A549 treated with GW870086 at 1 μM for 4 hours (cell line): ENCODE results near the gene B3GNT9. TPM values are rescaled to one million over a fixed set of nuclear protein-coding genes. Genes with fewer than 3 reads are reported as not detected.

Experiments
- total RNA-seq: library from RNA; stranded (reverse); fragments of 200-300 nt; extraction: Qiagen RNA extraction; gene quantifications from 5 replicates; pipeline ENCODE4 v1.2.3, GENCODE V29; 2022; ENCODE audit warnings: low read depth

B3GNT9 gene, protein sequence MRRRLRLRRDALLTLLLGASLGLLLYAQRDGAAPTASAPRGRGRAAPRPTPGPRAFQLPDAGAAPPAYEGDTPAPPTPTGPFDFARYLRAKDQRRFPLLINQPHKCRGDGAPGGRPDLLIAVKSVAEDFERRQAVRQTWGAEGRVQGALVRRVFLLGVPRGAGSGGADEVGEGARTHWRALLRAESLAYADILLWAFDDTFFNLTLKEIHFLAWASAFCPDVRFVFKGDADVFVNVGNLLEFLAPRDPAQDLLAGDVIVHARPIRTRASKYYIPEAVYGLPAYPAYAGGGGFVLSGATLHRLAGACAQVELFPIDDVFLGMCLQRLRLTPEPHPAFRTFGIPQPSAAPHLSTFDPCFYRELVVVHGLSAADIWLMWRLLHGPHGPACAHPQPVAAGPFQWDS
- total RNA-seq = 7.7 to 9.5 TPM (median 9.0 TPM) in 5 replicates

DNA sequence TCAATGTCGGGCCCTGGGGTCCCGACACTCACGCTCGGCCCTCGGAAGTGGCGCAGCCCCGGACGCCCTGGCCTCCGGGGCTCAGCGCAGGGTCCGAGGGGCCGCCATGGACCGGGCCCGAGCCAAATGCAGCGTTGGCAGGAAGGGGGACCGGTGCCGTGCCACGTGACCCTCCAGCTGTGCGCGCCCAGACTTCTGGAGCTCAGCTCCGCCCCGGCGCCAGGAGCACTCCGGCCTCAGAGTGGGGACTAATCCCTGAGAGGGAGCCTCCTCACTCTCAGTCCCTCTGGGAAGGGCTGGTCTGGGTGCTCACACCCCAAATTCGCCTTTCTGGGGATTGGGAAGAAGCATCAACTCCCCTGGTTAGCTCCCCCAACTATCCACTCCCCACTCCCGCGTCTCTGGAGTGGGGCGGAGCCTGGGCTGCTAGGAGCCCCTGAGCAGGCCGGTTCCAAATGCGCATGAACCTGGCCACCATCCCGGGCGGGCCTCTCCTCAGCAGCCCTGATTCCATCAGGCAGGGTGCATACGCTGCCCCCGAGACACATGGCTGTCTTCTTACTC lies at the start of gene B3GNT9:
B3GNT9 (minus strand) TSS at position 166 of the 564 bp plus-strand sequence. CDS start 513 bp downstream, outside the sequence.

DNA sequence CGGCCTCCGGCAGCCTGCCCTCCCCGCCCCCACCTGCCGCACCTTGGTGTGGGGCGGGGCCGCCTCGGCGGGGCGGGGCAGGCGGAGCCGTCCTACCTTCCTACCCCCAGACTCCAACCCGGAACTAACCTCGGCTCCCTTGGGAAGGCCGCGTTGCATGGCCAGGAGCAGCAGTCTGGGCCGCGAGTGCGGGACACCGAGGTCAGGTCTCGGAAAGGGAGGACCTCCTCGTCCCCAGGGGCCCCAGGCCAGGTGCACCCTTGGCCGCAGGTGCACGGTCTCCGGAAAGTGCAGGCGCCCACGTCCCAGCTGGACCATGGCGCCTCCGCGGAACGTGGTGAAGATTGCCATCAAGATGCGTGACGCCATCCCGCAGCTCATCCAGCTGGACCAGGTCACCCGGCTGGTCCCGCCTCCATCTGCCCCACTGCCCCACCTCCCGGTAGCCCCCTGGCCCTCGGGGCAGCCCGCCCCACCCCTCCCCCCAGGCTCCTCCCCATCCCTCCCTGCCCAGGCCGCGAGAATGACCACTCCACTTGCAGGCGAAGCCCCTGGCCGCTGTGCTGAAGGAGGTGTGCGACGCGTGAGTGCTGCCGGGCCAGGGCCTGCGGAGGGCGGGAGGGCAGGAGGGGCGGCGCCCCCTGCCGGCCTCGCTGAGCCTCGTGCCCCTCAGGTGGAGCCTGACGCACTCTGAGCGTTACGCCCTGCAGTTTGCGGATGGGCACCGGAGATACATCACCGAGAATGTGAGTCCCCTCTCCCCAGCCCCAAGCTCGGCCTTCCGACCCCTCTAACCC lies 48.4 kb upstream of the B3GNT9 start, which contains the start of gene ELMO3:
ELMO3 (plus strand) TSS at position 121 of the 797 bp plus-strand sequence; CDS start at position 317, 196 bp downstream.

DNA sequence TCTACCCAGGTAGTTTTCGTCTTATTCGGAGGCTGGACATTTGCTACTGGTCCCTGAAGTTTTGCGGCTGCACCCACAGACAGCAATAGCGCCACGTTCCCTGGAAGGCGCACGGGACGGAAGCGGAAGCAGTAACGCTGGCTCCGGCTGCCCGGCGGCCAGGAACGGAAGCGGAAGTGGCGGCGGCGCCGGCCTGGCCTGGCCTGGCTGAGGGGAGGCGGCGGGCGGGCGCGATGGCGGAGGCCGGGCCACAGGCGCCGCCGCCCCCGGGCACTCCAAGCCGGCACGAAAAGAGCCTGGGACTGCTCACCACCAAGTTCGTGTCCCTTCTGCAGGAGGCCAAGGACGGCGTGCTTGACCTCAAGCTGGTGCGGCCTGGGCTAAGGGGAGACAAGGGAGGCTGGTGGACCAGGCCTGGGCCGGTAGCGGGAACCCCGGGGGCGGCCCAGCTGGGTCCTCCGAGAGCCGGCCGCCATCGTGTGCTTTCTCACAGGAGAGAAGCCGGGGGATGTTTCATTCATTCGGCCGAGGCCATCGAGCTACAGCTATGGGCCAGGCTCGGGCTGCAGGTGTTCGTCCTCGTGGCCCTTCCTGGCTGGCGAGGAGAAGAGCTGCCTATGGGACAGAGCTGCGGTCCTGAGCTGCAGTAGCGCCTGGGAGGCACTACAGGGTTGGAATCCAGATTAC lies 41.3 kb upstream of the B3GNT9 start, which contains the start of gene E2F4:
E2F4 (plus strand) TSS at position 161 of the 687 bp plus-strand sequence; CDS start at position 234, 73 bp downstream.

DNA sequence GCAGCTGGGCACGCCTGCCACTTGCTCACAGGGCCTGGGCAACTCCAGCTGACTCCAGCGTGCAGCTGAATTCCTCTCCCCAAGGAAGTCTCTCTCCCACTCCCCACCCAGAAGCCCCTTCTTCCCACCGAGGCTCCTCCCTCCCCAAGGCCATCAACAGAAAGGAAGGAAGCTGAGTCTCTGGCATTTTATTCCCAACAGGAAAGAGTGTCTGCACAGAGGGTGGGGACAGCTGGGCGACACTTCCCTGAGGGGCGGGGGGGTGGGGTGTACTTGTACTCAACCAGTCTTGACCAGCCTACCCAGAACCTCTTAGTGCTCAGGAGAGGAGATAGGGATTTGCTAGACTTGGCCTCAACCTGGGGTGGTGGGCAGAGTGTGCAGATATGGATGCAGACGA lies 39.2 kb upstream of the B3GNT9 start, which contains the start of gene EXOC3L1:
EXOC3L1 (minus strand) TSS at position 96 of the 400 bp plus-strand sequence. CDS start 460 bp downstream, outside the sequence.

DNA sequence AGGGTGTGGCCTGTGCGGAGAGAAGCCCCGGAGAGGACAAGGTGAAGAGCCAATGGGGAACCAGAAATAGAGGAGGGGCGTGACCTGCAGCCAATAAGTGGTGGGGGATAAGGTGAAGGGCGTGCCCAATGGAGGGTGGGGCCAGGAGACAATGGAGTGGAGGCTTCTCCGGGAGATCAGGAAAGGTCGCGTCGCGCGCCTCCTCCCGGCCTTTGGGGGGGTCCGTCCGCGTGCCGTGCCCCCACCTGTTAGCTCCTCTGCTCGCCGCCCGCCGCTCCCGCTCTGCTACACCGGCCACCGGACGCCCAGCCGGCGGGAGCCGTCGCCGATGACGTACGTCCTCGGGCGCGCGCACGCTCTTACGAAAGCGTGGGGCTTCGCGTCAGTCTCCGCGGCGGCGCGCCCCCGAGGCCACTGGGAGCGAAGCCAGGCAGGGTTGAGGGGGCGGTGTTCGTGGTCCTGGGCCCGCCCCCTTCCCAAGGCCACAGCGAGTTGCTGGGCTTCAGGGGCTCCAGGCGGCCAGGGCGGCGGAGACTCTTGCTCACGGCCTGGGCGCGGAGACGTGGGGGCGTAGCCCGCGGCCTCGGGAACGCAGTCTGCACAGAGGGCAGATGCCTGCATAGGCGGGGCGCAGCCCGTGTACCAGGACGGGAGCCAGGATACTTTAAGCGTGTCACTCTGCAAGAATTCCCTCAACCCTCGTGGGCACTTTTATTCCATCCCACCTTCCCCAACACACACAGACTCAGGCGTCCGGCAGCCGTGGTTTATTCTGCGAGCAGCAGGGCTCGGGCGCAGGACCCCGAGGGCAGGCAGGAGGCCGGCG lies 33.0 kb upstream of the B3GNT9 start, which contains the start of gene MATCAP1:
MATCAP1 (minus strand) TSS at position 337 of the 826 bp plus-strand sequence. CDS start 3,353 bp downstream, outside the sequence.

DNA sequence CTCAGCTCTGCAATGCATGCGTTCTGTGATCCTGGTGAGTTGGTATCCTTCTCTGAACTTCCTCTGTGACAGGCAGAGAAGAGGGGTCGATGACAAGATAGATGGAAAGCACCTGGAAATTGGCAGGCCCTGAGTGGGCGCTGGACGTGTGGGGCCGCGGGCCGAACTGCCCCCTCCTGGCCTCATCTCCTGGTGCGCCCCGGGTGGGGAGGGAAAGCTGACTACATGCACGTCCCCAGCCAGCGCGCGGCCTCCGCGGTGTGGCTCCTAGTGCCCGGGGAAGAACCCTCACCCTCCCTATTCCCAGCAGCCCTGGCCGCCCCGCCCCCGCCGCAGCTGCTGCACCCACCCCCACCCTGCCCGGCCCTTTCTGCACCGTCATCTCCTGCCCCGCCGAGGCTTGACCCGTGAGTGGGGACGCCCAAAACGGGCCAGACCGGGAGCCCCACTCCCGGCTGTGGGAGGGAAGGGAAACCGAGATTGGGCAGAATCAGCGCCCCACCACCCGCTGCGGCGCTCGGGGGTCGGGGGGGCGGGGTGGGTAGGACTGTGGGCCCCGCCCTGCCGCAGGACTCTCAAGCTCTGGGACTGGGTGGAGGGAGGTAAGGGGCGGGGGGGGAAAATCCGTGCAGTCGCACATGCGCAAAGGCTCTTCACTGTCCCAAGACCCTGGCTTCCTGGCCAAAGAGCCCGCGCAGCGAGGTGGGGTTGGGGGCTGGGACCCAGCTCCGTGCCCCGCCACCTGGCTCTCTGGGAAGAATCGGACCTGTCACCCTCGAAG lies 19.6 kb upstream of the B3GNT9 start, which contains the start of gene NOL3:
NOL3 (plus strand) TSS at position 371 of the 781 bp plus-strand sequence.

DNA sequence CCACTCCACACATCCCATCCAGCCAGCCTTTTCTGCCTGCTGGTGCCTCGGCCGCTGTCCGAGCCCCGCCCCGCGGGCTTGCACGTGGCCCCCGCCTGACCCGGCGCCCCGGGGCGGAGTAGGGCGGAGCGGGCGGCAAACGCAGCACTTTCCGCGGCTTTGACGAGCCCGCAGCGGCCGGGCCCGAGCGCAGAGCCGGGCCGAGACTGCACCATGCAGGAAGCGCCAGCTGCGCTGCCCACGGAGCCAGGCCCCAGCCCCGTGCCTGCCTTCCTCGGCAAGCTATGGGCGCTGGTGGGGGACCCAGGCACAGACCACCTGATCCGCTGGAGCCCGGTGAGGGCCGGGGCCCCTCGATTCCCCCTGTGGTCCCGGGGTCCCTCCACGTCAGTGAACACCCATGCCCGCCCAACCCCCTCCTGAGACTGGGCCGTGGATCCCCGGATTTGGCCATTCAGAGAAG lies 13.8 kb upstream of the B3GNT9 start, which contains the start of gene HSF4:
HSF4 (plus strand) TSS at position 147 of the 463 bp plus-strand sequence; CDS start at position 214, 67 bp downstream.

DNA sequence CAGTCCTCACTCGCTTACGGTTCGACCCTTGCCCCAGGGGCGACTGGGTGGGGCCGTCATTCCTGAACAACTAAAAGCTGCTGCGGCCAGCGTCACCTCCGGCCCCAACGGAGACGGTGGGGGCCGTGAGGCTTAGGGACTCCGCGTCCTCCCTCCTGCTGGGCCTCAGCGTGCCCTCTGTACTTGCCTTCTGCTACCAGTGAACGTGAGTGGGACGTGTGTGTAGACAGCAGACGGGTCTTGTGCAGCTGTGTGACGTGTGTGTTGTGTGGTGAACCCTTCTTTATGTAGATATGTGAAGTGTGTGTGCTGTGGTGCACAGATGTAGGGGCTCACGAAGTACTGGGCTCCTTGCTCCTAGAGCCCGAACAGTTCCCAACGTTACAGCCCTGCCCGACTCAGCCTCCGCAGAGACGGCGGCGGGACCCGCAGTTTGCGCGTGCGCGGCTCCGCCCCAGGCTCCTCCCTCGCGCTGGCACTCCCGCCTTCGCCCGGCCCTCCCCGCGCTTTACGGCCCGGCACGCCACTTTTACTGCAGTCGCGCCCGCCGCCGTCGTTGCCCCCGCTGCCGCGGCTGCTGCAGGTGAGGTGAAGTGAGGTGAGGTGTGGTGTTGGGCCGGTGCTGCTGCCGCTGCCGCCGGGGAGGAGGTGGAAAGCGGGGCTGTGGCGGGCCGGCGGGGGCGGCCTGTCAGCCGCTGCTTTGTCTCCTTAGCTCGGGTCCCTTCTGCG lies 41.2 kb downstream of the B3GNT9 start, which contains the start of gene PHAF1:
PHAF1 (plus strand) TSS at position 535 of the 729 bp plus-strand sequence. CDS start 235 bp downstream, outside the sequence.

Other genes starting within 250 kb of the B3GNT9 start
- 2.2 to 2.6 TPM (median 2.6 TPM) in 5 replicates for gene CDH16, start 232.1 kb downstream of the B3GNT9 start, total RNA-seq
- gene RRAD, start 225.5 kb downstream of the B3GNT9 start, total RNA-seq = 19.1 to 31.3 TPM (median 25.8 TPM) in 5 replicates
- 157 to 187 TPM (median 178 TPM) in 5 replicates for gene CIAO2B, start 216.6 kb downstream of the B3GNT9 start, total RNA-seq
- gene CES2, start 215.5 kb downstream of the B3GNT9 start, total RNA-seq = 26.9 to 35.6 TPM (median 31.3 TPM) in 5 replicates
- gene CES3, start 189.7 kb downstream of the B3GNT9 start, total RNA-seq = 1.8 to 2.5 TPM (median 2.3 TPM) in 5 replicates
- 1.8 to 2.7 TPM (median 2.0 TPM) in 5 replicates for gene CES4A, start 162.4 kb downstream of the B3GNT9 start, total RNA-seq
- 46.6 to 53.6 TPM (median 51.6 TPM) in 5 replicates for gene CBFB, start 121.8 kb downstream of the B3GNT9 start, total RNA-seq
- 24.3 to 26.8 TPM (median 25.6 TPM) in 5 replicates for gene PHAF1, start 41.1 kb downstream of the B3GNT9 start, total RNA-seq
- gene TRADD, start 8.9 kb upstream of the B3GNT9 start, total RNA-seq = 16.1 to 19.2 TPM (median 18.6 TPM) in 5 replicates
- 3.4 to 9.0 TPM (median 8.0 TPM) in 5 replicates for gene FBXL8, start 9.0 kb upstream of the B3GNT9 start, total RNA-seq
- 11.9 to 16.5 TPM (median 13.2 TPM) in 5 replicates for gene HSF4, start 13.7 kb upstream of the B3GNT9 start, total RNA-seq
- gene NOL3, start 19.5 kb upstream of the B3GNT9 start, total RNA-seq = 76.4 to 107 TPM (median 89.9 TPM) in 5 replicates
- 5.4 to 8.4 TPM (median 6.3 TPM) in 5 replicates for gene MATCAP1, start 33.0 kb upstream of the B3GNT9 start, total RNA-seq
- 0.09 to 0.30 TPM (median 0.23 TPM) in 3 of 5 replicates, not detected in the others for gene EXOC3L1, start 39.1 kb upstream of the B3GNT9 start, total RNA-seq
- gene E2F4, start 41.2 kb upstream of the B3GNT9 start, total RNA-seq = 82.2 to 98.8 TPM (median 95.1 TPM) in 5 replicates
- 0.99 to 1.5 TPM (median 1.4 TPM) in 5 replicates for gene ELMO3, start 48.1 kb upstream of the B3GNT9 start, total RNA-seq
- gene TMEM208, start 76.1 kb upstream of the B3GNT9 start, total RNA-seq = 87.8 to 98.8 TPM (median 94.3 TPM) in 5 replicates
- gene FHOD1, start 96.5 kb upstream of the B3GNT9 start, total RNA-seq = 47.9 to 66.5 TPM (median 61.3 TPM) in 5 replicates
- gene SLC9A5, start 98.0 kb upstream of the B3GNT9 start, total RNA-seq = 1.4 to 1.7 TPM (median 1.6 TPM) in 5 replicates
- 11.0 to 14.2 TPM (median 12.3 TPM) in 5 replicates for gene PLEKHG4, start 128.5 kb upstream of the B3GNT9 start, total RNA-seq
- gene KCTD19, start 175.7 kb upstream of the B3GNT9 start, total RNA-seq = 0.14 to 0.79 TPM (median 0.43 TPM) in 5 replicates
- gene LRRC36, start 175.8 kb upstream of the B3GNT9 start, total RNA-seq = 0.21 to 0.35 TPM (median 0.21 TPM) in 3 of 5 replicates, not detected in the others
- gene TPPP3, start 242.5 kb upstream of the B3GNT9 start, total RNA-seq = 8.6 to 14.2 TPM (median 12.1 TPM) in 5 replicates